Endothelial cell (in vitro differentiated cells): Measurements from ENCODE around the gene TTC7B. TPM values are rescaled to one million over a fixed set of nuclear protein-coding genes. Genes with fewer than 3 reads are reported as not detected.

ENCODE experiments used
- DNase-seq: peaks from one replicate; pipeline ENCODE4 v3.0.0; 2021; ENCODE audit warnings: low spot score
- H3K27ac Mint-ChIP-seq: one replicate; pipeline ENCODE4 v1.8.0; 2021; ENCODE audit warnings: mixed read lengths, inconsistent platforms; ENCODE audit not compliant: unreplicated experiment
- H3K27me3 Mint-ChIP-seq: one replicate; pipeline ENCODE4 v1.8.0; 2021; ENCODE audit warnings: mild to moderate bottlenecking, moderate library complexity, mixed read lengths, inconsistent platforms; ENCODE audit not compliant: unreplicated experiment
- H3K36me3 Mint-ChIP-seq: one replicate; pipeline ENCODE4 v1.8.0; 2021; ENCODE audit warnings: mild to moderate bottlenecking, low read depth, mixed read lengths, inconsistent platforms; ENCODE audit not compliant: unreplicated experiment
- H3K4me1 Mint-ChIP-seq: one replicate; pipeline ENCODE4 v1.8.0; 2021; ENCODE audit warnings: mild to moderate bottlenecking, mixed read lengths, inconsistent platforms; ENCODE audit not compliant: unreplicated experiment
- H3K4me3 Mint-ChIP-seq: one replicate; pipeline ENCODE4 v1.8.0; 2021; ENCODE audit warnings: mild to moderate bottlenecking, mixed read lengths, inconsistent platforms; ENCODE audit not compliant: unreplicated experiment
- H3K9me3 Mint-ChIP-seq: one replicate; pipeline ENCODE4 v1.8.0; 2021; ENCODE audit warnings: mixed read lengths, inconsistent platforms; ENCODE audit not compliant: unreplicated experiment
- CTCF ChIP-seq: fragments of 200-600 bp; sonication (generic); IDR thresholded peaks from one replicate; pipeline ENCODE4 v1.5.0; 2021; ENCODE audit warnings: antibody characterized with exemption; ENCODE audit not compliant: unreplicated experiment
- total RNA-seq: library from RNA; stranded (reverse); fragmentation: NEBNext Ultra II Directional; extraction: Animal tissue kit (Norgen Biotek cat#: 25700); gene quantifications from one replicate; pipeline ENCODE4 v1.2.1, GENCODE V29; 2021; ENCODE audit not compliant: unreplicated experiment

TTC7B gene
- total RNA-seq, 1 donor from 2014 or later, result 93.5 TPM

GRCh38 chr14:90643982-90644670 lies 172.1 kb downstream of the TTC7B start:
- no peak for TF ChIP-seq CTCF
- H3K27ac Mint-ChIP-seq, result no peak overlapping the region
- no peak for DNase-seq
- peaks cover 3% of the 10 kb centered on the region for H3K27me3 Mint-ChIP-seq
- H3K9me3 Mint-ChIP-seq, result no peaks in the 10 kb centered on the region
- no peak overlapping the region for H3K4me3 Mint-ChIP-seq
- peaks cover under 1% of the 10 kb centered on the region for H3K4me1 Mint-ChIP-seq
- peaks cover 22% of the 10 kb centered on the region for H3K36me3 Mint-ChIP-seq

GRCh38 chr14:90642244-90642717 lies 173.9 kb downstream of the TTC7B start:
- Mint-ChIP-seq H3K27me3 (peaks cover 3% of the 10 kb centered on the region), H3K4me1 (no peaks in the 10 kb centered on the region), H3K9me3 (no peaks in the 10 kb centered on the region), H3K4me3 (no peak overlapping the region), H3K36me3 (peaks cover 22% of the 10 kb centered on the region), H3K27ac (peak overlapping the region; percentile 85)
- no peak for DNase-seq
- no peak for TF ChIP-seq CTCF

GRCh38 chr14:90641615-90642243 lies 174.5 kb downstream of the TTC7B start:
- peaks cover 18% of the 10 kb centered on the region for H3K36me3 Mint-ChIP-seq
- H3K9me3 Mint-ChIP-seq, result no peaks in the 10 kb centered on the region
- no peaks in the 10 kb centered on the region for H3K4me1 Mint-ChIP-seq
- DNase-seq, result no peak
- no peak overlapping the region for H3K4me3 Mint-ChIP-seq
- H3K27me3 Mint-ChIP-seq, result peaks cover 3% of the 10 kb centered on the region
- H3K27ac Mint-ChIP-seq, result peak overlapping the region; percentile 85
- TF ChIP-seq CTCF, result no peak

GRCh38 chr14:90641168-90641567 lies 175.1 kb downstream of the TTC7B start:
- no peak overlapping the region for H3K27ac Mint-ChIP-seq
- DNase-seq, result no peak
- TF ChIP-seq CTCF, result no peak
- no peaks in the 10 kb centered on the region for H3K9me3 Mint-ChIP-seq
- peaks cover 3% of the 10 kb centered on the region for H3K27me3 Mint-ChIP-seq
- no peaks in the 10 kb centered on the region for H3K4me1 Mint-ChIP-seq
- no peak overlapping the region for H3K4me3 Mint-ChIP-seq
- H3K36me3 Mint-ChIP-seq, result peaks cover 18% of the 10 kb centered on the region

- no peak overlapping the region for H3K4me3 Mint-ChIP-seq
- peaks cover 3% of the 10 kb centered on the region for H3K27me3 Mint-ChIP-seq
- H3K27ac Mint-ChIP-seq, result no peak overlapping the region
- H3K9me3 Mint-ChIP-seq, result no peaks in the 10 kb centered on the region
- no peaks in the 10 kb centered on the region for H3K4me1 Mint-ChIP-seq
- no peak for TF ChIP-seq CTCF
- DNase-seq, result no peak
- peaks cover 18% of the 10 kb centered on the region for H3K36me3 Mint-ChIP-seq
Measured at GRCh38 chr14:90639641-90640040, 176.6 kb downstream of the TTC7B start.
